ENCODE measurements around the gene IVL. TPM values are rescaled to one million over a fixed set of nuclear protein-coding genes. Genes with fewer than 3 reads are reported as not detected.

Gene IVL
- total RNA-seq, 1 donor from 2014 or later, result not detected

DNA sequence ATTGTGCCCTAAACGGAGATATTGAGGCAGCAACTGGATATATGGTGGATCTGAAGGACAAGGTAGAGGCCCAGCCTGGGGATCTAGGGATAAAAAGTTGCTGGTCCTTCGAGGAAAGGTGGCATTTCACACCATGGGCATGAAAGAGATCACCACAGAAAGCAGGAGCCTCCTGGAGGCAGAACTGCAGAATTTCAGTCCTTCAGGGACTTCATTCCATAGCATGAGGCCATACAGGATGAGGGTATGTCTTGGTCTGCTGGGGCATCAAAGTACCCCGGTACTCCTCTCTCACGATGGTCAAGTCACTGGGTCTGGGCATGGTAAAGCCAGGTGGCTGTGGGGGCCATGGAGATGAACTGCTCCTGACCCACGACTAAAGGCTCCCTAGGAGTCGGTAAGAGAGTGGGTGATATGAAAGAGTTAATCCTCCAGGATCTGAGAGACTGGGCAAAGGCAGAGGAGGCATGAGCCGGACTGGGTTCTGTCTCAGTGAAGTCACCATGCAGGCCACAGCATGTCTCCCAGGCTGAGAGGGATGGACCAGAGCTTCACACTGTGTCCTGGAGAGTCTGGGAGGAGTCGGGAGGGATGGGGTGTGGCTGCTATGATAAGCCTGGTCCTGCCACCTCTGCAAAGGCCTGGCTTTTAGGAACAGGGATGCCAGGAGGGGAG is 32.8 kb downstream of the IVL start:
- no peaks in the 10 kb centered on the region for H3K4me1 Mint-ChIP-seq (ENCODE audit: low read depth)
- H3K27me3 Mint-ChIP-seq (ENCODE audit: low read depth), result peaks cover under 1% of the 10 kb centered on the region
- no peak overlapping the region for H3K27ac Mint-ChIP-seq
- intact Hi-C loops (cut with micrococcal nuclease), result no loop called here
- no peaks in the 10 kb centered on the region for H3K36me3 Mint-ChIP-seq (ENCODE audit: low read depth)
- H3K4me3 Mint-ChIP-seq (ENCODE audit: low read depth), result no peak overlapping the region
- no peak for DNase-seq (ENCODE audit: low spot score)
- no peaks in the 10 kb centered on the region for H3K9me3 Mint-ChIP-seq

DNA sequence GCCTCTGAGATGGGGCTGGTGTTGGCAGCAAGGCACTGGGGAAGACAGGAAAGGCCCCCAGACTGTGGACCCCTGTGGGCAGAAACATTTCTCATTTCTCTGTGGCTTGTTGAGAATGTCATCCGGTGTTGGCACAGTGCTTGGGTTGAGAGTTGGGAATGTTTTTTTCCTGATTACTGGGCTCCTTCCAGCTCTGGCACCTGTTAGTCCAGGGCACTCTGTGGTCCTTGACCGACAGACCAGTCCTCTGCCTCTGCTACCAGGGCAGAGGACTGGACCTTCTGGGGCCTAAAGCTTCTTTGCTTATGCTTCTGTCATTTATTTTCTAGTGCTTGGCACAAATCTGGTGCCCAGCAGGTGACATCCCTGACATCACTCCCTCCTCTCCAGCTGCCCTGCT is 33.8 kb downstream of the IVL start:
- intact Hi-C loops (cut with micrococcal nuclease), result no loop called here
- H3K9me3 Mint-ChIP-seq, result no peaks in the 10 kb centered on the region
- no peak overlapping the region for H3K27ac Mint-ChIP-seq
- no peaks in the 10 kb centered on the region for H3K36me3 Mint-ChIP-seq (ENCODE audit: low read depth)
- no peak overlapping the region for H3K4me3 Mint-ChIP-seq (ENCODE audit: low read depth)
- H3K27me3 Mint-ChIP-seq (ENCODE audit: low read depth), result no peaks in the 10 kb centered on the region
- DNase-seq (ENCODE audit: low spot score), result no peak
- no peaks in the 10 kb centered on the region for H3K4me1 Mint-ChIP-seq (ENCODE audit: low read depth)

DNA sequence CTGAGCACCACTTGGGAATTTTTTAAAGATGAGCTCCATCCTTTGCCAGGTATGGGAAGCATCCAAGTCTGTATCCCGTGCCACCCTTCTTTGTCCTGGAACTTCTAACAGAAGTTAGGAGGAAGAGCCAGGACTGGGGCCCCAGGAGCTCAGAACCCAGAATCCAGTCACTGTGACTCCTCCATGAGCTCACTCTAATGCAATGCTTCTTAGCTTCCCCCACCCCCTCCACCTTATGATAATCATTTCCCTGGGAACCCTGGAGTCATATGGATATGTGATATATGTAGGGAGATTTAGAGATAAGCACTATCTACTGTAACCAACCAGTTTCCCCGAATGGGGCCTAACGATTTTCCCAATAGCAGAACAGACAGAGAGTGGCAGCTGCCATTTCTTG is 37.9 kb downstream of the IVL start:
- Mint-ChIP-seq H3K4me3 (ENCODE audit: low read depth) (no peak overlapping the region), H3K27me3 (ENCODE audit: low read depth) (no peaks in the 10 kb centered on the region), H3K36me3 (ENCODE audit: low read depth) (no peaks in the 10 kb centered on the region), H3K4me1 (ENCODE audit: low read depth) (no peaks in the 10 kb centered on the region), H3K27ac (no peak overlapping the region), H3K9me3 (no peaks in the 10 kb centered on the region)
- no peak for DNase-seq (ENCODE audit: low spot score)
- intact Hi-C loops (cut with micrococcal nuclease), result no loop called here

DNA sequence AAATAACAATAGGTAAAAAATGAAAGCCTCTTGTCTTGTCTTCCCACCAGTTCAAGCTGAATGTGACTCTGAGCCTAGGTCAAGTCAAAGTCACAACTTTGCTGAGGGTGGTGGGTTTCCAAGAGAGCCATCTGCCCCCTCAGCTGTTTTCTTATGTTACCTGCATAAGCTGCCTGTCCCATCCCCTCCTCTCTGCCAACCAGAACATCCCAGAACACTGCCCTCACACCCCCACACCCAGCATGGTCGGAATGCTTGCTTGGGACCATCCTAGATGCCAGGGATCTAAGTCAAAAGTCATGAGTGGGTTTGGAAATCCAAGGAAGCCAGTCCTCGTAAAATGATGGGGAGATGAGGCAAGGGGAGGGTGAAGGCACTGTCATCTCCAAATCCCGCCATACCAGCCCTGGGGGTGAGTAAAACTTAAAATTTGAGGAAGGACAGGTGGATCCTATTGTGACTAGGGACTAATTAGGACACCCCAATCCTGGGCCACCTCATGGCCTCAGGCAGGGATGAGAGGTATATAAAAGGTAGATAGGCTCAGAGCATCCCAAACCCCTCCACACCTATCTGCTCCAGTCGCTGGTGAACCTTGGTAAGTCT is 38.4 kb downstream of the IVL start, which contains the start of gene SPRR5:
SPRR5 (plus strand) TSS at position 556 of the 606 bp plus-strand sequence. CDS start 1,349 bp downstream, outside the sequence.
- H3K27me3 Mint-ChIP-seq (ENCODE audit: low read depth), result no peaks in the 10 kb centered on the region
- no peak for DNase-seq (ENCODE audit: low spot score)
- H3K4me3 Mint-ChIP-seq (ENCODE audit: low read depth), result no peak within 1 kb of the TSS
- no peaks in the 10 kb centered on the region for H3K4me1 Mint-ChIP-seq (ENCODE audit: low read depth)
- H3K27ac Mint-ChIP-seq, result no peak within 1 kb of the TSS
- no peaks in the 10 kb centered on the region for H3K9me3 Mint-ChIP-seq
- H3K36me3 Mint-ChIP-seq (ENCODE audit: low read depth), result no peaks in the 10 kb centered on the region
- intact Hi-C loops (cut with micrococcal nuclease), result no loop called here

DNA sequence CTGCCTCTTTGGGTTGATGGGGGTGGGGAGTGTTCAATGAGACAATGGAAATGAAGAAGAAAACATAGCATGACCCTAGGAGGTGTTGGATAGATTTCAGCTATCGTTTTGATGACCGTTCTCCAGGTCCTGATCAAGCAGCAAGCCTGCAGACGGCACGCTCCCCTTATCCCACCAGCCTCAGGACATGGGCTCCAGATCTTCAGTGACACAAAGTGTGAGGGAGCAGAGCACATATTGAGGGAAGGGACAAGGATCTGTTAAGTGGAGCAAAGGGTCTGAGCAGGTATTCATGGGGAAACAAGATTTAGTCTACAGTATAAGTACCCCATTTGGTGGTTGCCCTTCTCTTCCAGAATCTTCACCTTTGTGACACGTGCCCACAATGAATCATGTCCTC is 43.4 kb downstream of the IVL start:
- Mint-ChIP-seq H3K4me1 (ENCODE audit: low read depth) (peaks cover 4% of the 10 kb centered on the region), H3K4me3 (ENCODE audit: low read depth) (no peak overlapping the region), H3K36me3 (ENCODE audit: low read depth) (no peaks in the 10 kb centered on the region), H3K9me3 (no peaks in the 10 kb centered on the region), H3K27me3 (ENCODE audit: low read depth) (no peaks in the 10 kb centered on the region), H3K27ac (no peak overlapping the region)
- intact Hi-C loops (cut with micrococcal nuclease), result no loop called here
- DNase-seq (ENCODE audit: low spot score), result no peak

DNA sequence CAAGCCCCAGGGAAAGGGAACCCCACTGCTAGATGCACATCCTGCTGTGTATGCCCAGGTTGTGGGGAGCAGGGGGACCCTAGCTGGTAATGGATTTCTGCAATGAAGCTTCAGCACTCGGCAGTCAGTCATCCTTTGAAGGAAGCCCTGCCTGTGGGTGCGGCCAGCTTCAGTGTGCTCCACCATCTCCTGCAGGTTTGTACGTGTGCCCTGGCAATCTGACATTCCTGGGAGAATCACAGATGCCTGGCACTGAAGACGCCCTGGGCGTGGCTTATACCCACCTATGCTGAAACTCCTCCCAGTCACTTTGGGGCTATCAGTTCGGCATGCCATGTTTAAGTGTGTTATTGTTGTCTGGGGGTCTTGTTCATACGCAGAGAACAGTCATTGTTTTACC is 45.4 kb downstream of the IVL start:
- H3K4me1 Mint-ChIP-seq (ENCODE audit: low read depth), result peaks cover 4% of the 10 kb centered on the region
- intact Hi-C loops (cut with micrococcal nuclease), result no loop called here
- no peaks in the 10 kb centered on the region for H3K27me3 Mint-ChIP-seq (ENCODE audit: low read depth)
- H3K4me3 Mint-ChIP-seq (ENCODE audit: low read depth), result no peak overlapping the region
- H3K27ac Mint-ChIP-seq, result no peak overlapping the region
- no peaks in the 10 kb centered on the region for H3K9me3 Mint-ChIP-seq
- H3K36me3 Mint-ChIP-seq (ENCODE audit: low read depth), result no peaks in the 10 kb centered on the region
- DNase-seq (ENCODE audit: low spot score), result no peak

DNA sequence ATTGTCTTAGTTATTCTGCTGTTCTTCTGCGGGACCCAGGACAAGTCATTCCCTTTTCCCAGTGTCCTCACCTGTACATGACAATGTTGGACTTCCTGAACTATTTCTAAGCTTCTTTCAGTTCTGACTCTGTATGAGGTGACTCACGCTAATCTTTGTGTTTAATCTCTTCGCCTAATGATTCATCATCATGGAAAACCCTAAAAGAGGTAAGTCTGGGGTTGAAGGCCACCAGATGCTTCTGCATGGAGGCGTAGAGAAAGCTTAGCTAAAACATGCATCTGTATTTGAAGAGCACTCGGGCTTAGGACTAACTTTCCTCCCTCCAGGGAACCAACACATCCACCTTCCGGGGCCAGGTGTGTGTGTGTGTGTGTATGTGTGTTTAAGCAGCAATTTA is 46.1 kb downstream of the IVL start:
- intact Hi-C loops (cut with micrococcal nuclease), result no loop called here
- no peak overlapping the region for H3K27ac Mint-ChIP-seq
- peaks cover 4% of the 10 kb centered on the region for H3K4me1 Mint-ChIP-seq (ENCODE audit: low read depth)
- H3K36me3 Mint-ChIP-seq (ENCODE audit: low read depth), result no peaks in the 10 kb centered on the region
- H3K27me3 Mint-ChIP-seq (ENCODE audit: low read depth), result no peaks in the 10 kb centered on the region
- no peak overlapping the region for H3K4me3 Mint-ChIP-seq (ENCODE audit: low read depth)
- no peaks in the 10 kb centered on the region for H3K9me3 Mint-ChIP-seq
- DNase-seq (ENCODE audit: low spot score), result no peak

DNA sequence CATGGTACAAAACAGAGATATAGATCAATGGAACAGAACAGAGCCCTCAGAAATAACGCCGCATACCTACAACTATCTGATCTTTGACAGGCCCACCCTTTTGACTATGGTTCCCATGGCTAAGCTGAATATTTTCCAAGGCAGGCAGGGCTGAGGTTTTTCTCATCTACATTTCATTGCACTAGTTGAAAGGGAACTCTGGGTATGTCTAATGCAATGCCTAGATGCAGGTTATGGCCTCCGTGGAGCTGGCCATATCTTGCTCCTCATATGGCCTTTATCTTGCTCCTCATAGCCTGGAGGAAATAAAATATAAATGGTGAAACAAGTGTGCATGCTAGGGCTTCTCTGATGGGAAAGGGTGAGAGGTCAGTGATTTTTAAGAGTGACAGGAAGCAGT is 49.2 kb downstream of the IVL start:
- intact Hi-C loops (cut with micrococcal nuclease), result no loop called here
- Mint-ChIP-seq H3K9me3 (no peaks in the 10 kb centered on the region), H3K4me3 (ENCODE audit: low read depth) (no peak overlapping the region), H3K4me1 (ENCODE audit: low read depth) (peaks cover 4% of the 10 kb centered on the region), H3K36me3 (ENCODE audit: low read depth) (no peaks in the 10 kb centered on the region), H3K27me3 (ENCODE audit: low read depth) (no peaks in the 10 kb centered on the region), H3K27ac (no peak overlapping the region)
- DNase-seq (ENCODE audit: low spot score), result no peak

DNA sequence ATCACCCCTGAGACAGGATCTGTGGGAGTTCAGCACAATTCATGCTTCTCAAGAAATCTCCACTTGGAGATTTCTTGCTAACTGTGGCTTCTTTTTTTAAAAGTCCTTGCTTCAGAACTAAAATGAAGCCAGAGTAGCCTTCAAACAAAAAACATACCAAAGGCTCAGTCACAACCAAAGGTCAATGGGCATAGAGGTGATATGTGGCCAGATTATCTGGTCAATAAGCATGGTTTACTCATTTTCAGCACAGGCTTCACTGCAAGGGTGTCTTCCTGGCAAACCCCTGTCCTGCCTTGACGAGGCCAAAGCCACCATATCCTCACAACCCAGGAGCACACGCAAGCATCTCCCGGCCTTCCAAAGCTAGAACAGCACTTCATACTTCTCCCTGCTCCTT is 50.9 kb downstream of the IVL start:
- Mint-ChIP-seq H3K9me3 (no peaks in the 10 kb centered on the region), H3K4me1 (ENCODE audit: low read depth) (peaks cover 6% of the 10 kb centered on the region), H3K4me3 (ENCODE audit: low read depth) (no peak overlapping the region), H3K36me3 (ENCODE audit: low read depth) (no peaks in the 10 kb centered on the region), H3K27me3 (ENCODE audit: low read depth) (no peaks in the 10 kb centered on the region), H3K27ac (no peak overlapping the region)
- intact Hi-C loops (cut with micrococcal nuclease), result no loop called here
- no peak for DNase-seq (ENCODE audit: low spot score)

DNA sequence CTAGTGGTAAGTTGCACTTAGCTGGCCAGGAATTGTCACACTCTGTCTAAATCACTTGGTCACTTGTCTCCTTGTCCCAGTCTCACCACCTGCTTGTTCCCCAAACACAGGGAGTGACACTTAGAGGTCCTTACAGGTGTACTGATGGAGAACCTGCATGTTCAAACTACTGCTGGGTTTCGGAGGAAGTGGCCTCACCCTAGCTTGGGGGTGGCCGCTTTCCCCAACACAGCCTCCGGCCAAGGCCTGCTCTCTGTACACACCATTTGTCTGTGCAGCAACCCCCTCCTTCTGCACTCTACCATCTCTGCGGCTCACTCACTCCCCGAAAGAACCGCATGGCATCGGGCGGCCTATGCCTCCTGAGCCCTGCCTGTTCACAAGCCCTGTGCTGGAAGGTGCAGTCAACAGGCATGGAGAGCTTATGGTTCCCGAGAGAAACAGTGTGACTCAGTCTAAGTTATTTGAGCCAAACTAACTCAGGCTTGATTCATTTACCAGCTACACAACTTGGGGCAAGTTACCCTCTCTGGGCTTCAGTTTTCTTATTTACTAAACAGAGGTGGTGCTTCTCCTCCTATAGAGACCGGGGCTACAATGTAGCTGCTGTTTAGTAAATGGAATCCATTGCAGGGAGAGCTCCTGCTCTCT is 51.6 kb downstream of the IVL start:
- Mint-ChIP-seq H3K9me3 (no peaks in the 10 kb centered on the region), H3K4me3 (ENCODE audit: low read depth) (no peak overlapping the region), H3K27me3 (ENCODE audit: low read depth) (no peaks in the 10 kb centered on the region), H3K36me3 (ENCODE audit: low read depth) (no peaks in the 10 kb centered on the region), H3K27ac (no peak overlapping the region), H3K4me1 (ENCODE audit: low read depth) (peaks cover 2% of the 10 kb centered on the region)
- no peak for DNase-seq (ENCODE audit: low spot score)
- intact Hi-C loops (cut with micrococcal nuclease), result no loop called here

DNA sequence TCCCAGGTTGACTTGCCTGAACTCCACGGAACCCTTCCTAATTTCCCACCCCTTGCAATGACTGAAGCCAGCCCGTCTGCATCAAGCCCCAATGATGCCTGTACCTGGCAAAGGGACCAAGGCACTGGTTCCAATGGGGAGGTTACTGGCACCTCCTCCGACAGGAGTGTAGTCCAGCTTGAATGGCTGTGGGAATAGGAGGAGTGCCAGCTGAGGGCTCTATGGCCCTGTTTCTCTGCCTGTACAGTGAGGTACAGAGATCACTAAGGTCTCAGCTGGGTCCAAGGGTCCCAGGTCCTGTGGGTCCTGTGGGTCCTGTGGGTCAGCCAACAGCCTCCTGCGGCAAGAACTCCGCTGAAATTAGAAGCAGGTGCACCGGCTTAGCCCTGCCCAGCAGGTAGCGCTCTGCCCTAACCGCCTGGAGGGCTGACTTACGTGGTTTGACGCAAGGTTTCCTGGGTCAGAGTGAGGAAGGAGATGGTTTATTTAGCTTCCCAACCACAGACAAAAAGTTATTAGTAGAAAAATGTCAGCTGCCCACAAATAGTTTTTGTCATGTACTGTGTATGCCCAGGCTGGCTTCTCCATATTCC is 52.2 kb downstream of the IVL start:
- Mint-ChIP-seq H3K4me1 (ENCODE audit: low read depth) (peaks cover 2% of the 10 kb centered on the region), H3K4me3 (ENCODE audit: low read depth) (no peak overlapping the region), H3K9me3 (no peaks in the 10 kb centered on the region), H3K27me3 (ENCODE audit: low read depth) (no peaks in the 10 kb centered on the region), H3K27ac (no peak overlapping the region), H3K36me3 (ENCODE audit: low read depth) (no peaks in the 10 kb centered on the region)
- intact Hi-C loops (cut with micrococcal nuclease), result no loop called here
- DNase-seq (ENCODE audit: low spot score), result no peak

Measured in activated T-helper 2 cell treated with anti-CD3 and anti-CD28 coated beads, Interferon-gamma antibody, Interleukin-2, Interleukin-4, amounts not matched to agents 10 μg/mL and 5 μg/mL and 100 μg/mL, durations not matched to agents 14 hours and 24 hours and 36 hours (primary cell).